C4-2B (cell line): Measurements from ENCODE around the gene HMG20A.

ENCODE experiments used
- H3K27ac ChIP-seq: fragments of 450-650 bp; 2 replicates; pipeline ENCODE4 v1.5.1; 2017
- CTCF ChIP-seq: fragments of 450-650 bp; conservative IDR thresholded peaks from 2 replicates; pipeline ENCODE4 v1.5.1; 2017; ENCODE audit warnings: mild to moderate bottlenecking
- ZFX ChIP-seq: fragments of 450-650 bp; IDR thresholded peaks from 2 replicates; pipeline ENCODE4 v1.6.1; 2017

Gene HMG20A

GRCh38 chr15:77480859-77481633 lies 60.4 kb downstream of the HMG20A start:
- no peak overlapping the region for H3K27ac ChIP-seq
- TF ChIP-seq CTCF: no peak
- TF ChIP-seq ZFX: no peak

- TF ChIP-seq CTCF (no peak), ZFX (no peak)
- H3K27ac ChIP-seq: no peak overlapping the region
Observed at GRCh38 chr15:77481670-77482069, 61.0 kb downstream of the HMG20A start.

- TF ChIP-seq CTCF (no peak), ZFX (no peak)
- H3K27ac ChIP-seq: no peak overlapping the region
Observed at GRCh38 chr15:77482570-77482969, 61.9 kb downstream of the HMG20A start.

GRCh38 chr15:77483425-77484140 lies 62.9 kb downstream of the HMG20A start:
- TF ChIP-seq CTCF (no peak), ZFX (no peak)
- H3K27ac ChIP-seq: peak overlapping the region; percentile 61

- TF ChIP-seq ZFX (no peak), CTCF (no peak)
- no peak overlapping the region for H3K27ac ChIP-seq
Observed at GRCh38 chr15:77484994-77485393, 64.3 kb downstream of the HMG20A start.

DNA sequence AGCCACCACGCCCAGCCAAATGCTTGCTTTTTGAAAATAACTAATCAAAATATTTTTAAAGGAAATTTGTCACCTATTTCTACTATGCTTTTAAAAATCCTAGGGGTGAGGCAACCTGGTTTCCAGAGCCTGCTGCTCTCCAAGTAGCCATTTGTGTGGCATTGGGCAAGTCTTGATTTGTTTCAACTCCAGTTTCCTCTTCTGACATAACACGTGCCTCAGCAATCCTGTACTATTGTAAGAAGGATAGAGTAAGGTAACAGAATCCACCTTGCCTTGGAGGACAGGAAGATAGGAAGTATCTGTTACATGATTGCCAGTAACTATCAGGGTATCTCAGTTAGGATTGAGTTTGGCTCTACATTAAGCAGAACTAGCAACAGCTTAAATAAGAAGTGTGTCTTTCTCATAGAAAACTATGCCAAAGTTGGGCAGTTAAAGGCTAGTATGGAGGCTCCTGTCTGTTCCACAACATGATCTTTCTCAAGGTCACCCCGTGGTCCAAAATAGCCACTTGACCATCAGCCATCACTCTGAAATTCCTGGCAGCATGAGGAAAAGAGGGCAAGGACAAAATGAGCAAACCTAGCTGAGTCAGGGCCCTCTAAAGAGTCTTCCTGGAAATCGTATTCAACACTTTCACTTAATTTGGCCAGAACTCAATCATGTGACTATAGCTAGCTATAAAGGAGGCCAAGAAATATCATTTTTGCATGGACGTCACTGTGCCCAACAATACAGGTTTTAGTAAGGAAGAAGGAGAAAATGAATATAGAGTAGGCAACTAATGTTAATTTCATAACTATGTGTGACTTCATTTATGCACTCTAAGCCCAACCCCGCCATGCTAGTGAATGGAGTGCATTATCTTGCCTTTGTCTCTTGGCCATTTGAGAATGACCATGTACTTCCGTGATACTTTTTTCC lies 66.1 kb downstream of the HMG20A start:
- no peak overlapping the region for H3K27ac ChIP-seq
- TF ChIP-seq ZFX (no peak), CTCF (no peak)
